A549 (cell line): ENCODE data around the gene RYR3. TPM values are rescaled to one million over a fixed set of nuclear protein-coding genes. Genes with fewer than 3 reads are reported as not detected.

Source experiments
- ATAC-seq, 2 experiments: fragments of 200-7000 bp in 1 of 2; fragments of >200 bp in 1 of 2; cut with Nextera tagmentation in 1 of 2; cut with Tn5 transposase in 1 of 2; 3 replicates each; pipeline versions ENCODE4 v1.8.0 to v1.9.1; 2018 to 2020; ENCODE audit warnings: mild to moderate bottlenecking in 1 of 2, moderate library complexity in 1 of 2
- CTCF ChIA-PET: fragments of 300-600 bp; sonication (Branson Sonifier 250); formaldehyde crosslinking; extraction: SDS; loops from one replicate; lab custom pipeline; 2021; ENCODE audit warnings: antibody characterized with exemption, inconsistent platforms; lab: Yijun Ruan, JAX
- POLR2A ChIA-PET: fragments of 350-600 bp; formaldehyde crosslinking; extraction: SDS; loops from one replicate; lab custom pipeline; 2021; ENCODE audit warnings: antibody characterized with exemption, inconsistent platforms; lab: Yijun Ruan, JAX
- DNase-seq, 2 experiments: peaks; one replicate each; pipeline versions ENCODE4 v3.0.0 to v3.0.0-alpha.2; 2011 to 2016; ENCODE audit warnings: low read depth in 1 of 2, low spot score in 1 of 2
- FAIRE-seq: peaks from 2 replicates; lab custom pipeline; 2011; peaks lifted over from hg19 to GRCh38; lab: Jason Lieb, UNC
- H3K27ac ChIP-seq, 2 experiments: fragments of >200 bp; sonication (Bioruptor Twin); formaldehyde crosslinking; 3 replicates each; pipeline ENCODE4 v1.5.1; 2016 to 2017
- H3K4me1 ChIP-seq: fragments of >200 bp; sonication (Bioruptor Twin); formaldehyde crosslinking; 3 replicates; pipeline ENCODE4 v1.6.1; 2016
- H3K4me2 ChIP-seq: fragments of >200 bp; sonication (Bioruptor Twin); formaldehyde crosslinking; 3 replicates; pipeline ENCODE4 v1.6.1; 2016
- H3K4me3 ChIP-seq: fragments of >200 bp; sonication (Bioruptor Twin); formaldehyde crosslinking; 3 replicates; pipeline ENCODE4 v1.5.1; 2016
- H3K9me3 ChIP-seq: fragments of >200 bp; sonication (Bioruptor Twin); formaldehyde crosslinking; 3 replicates; pipeline ENCODE4 v1.6.1; 2016
- BHLHE40 ChIP-seq: IDR thresholded peaks from 2 replicates; pipeline ENCODE4 v1.6.1; 2012; ENCODE audit warnings: low read depth, low read length, inconsistent platforms
- CBX8 ChIP-seq: fragments of 200-600 bp; sonication (generic); IDR thresholded peaks from 2 replicates; pipeline ENCODE4 v1.6.1; 2016
- CEBPB ChIP-seq, 2 experiments: fragments of >200 bp in 1 of 2; sonication (Bioruptor Twin) in 1 of 2; formaldehyde crosslinking in 1 of 2; IDR thresholded peaks; 2 replicates each; pipeline ENCODE4 v1.6.1; 2012 to 2016
- CHD2 ChIP-seq: fragments of 150-350 bp; IDR thresholded peaks from 2 replicates; pipeline ENCODE4 v1.6.1; 2014; ENCODE audit warnings: low read length; ENCODE audit not compliant: partially characterized antibody
- ELK1 ChIP-seq: fragments of 150-350 bp; IDR thresholded peaks from 2 replicates; pipeline ENCODE4 v1.6.1; 2014; ENCODE audit warnings: low read depth, mild to moderate bottlenecking, low read length
- EP300 ChIP-seq, 2 experiments: fragments of >200 bp; sonication (Bioruptor Twin); formaldehyde crosslinking; IDR thresholded peaks; 2 replicates in 1 of 2; 3 replicates in 1 of 2; pipeline ENCODE4 v1.6.1; 2016 to 2017
- FOSB ChIP-seq: fragments of 250-450 bp; sonication (Bioruptor Pico); IDR thresholded peaks from 2 replicates; pipeline ENCODE4 v1.5.0; 2020; ENCODE audit warnings: mild to moderate bottlenecking, moderate library complexity
- FOSL2 ChIP-seq, 2 experiments: fragments of 450-650 bp in 1 of 2; fragments of >200 bp in 1 of 2; sonication (Bioruptor Twin) in 1 of 2; formaldehyde crosslinking; IDR thresholded peaks; 2 replicates each; pipeline versions ENCODE4 v1.5.0 to v1.6.1; 2016 to 2020; ENCODE audit warnings: mild to moderate bottlenecking in 1 of 2, moderate library complexity in 1 of 2
- FOXS1 ChIP-seq: fragments of 250-450 bp; sonication (Bioruptor Pico); IDR thresholded peaks from 2 replicates; pipeline ENCODE4 v1.5.0; 2020; ENCODE audit warnings: mild to moderate bottlenecking, moderate library complexity
- GATA3 ChIP-seq: IDR thresholded peaks from 2 replicates; pipeline ENCODE4 v1.6.1; 2012; ENCODE audit warnings: borderline replicate concordance
- HES2 ChIP-seq: fragments of >200 bp; sonication (Bioruptor Twin); formaldehyde crosslinking; IDR thresholded peaks from 2 replicates; pipeline ENCODE4 v1.6.1; 2016
- HOXA7 ChIP-seq: fragments of 250-450 bp; sonication (Bioruptor Pico); IDR thresholded peaks from 2 replicates; pipeline ENCODE4 v1.5.0; 2020; ENCODE audit warnings: mild to moderate bottlenecking, moderate library complexity
- HOXB13 ChIP-seq: fragments of 250-450 bp; sonication (Bioruptor Pico); IDR thresholded peaks from 2 replicates; pipeline ENCODE4 v1.5.0; 2020; ENCODE audit warnings: low read depth, mild to moderate bottlenecking, moderate library complexity
- JUN ChIP-seq, 2 experiments: fragments of >200 bp; sonication (Bioruptor Twin); formaldehyde crosslinking; IDR thresholded peaks; 2 replicates in 1 of 2; 3 replicates in 1 of 2; pipeline ENCODE4 v1.6.1; 2016 to 2017
- JUNB ChIP-seq: fragments of >200 bp; sonication (Bioruptor Twin); formaldehyde crosslinking; IDR thresholded peaks from 2 replicates; pipeline ENCODE4 v1.6.1; 2016
- MAX ChIP-seq: IDR thresholded peaks from 2 replicates; pipeline ENCODE4 v1.6.1; 2012
- MAZ ChIP-seq: fragments of 150-350 bp; IDR thresholded peaks from 2 replicates; pipeline ENCODE4 v1.6.1; 2014; ENCODE audit warnings: antibody characterized with exemption, low read depth, low read length, borderline replicate concordance
- MYC ChIP-seq: IDR thresholded peaks from 2 replicates; pipeline ENCODE4 v1.6.1; 2012; ENCODE audit warnings: mild to moderate bottlenecking, inconsistent platforms, low read length, improper control_type of control experiment, borderline replicate concordance
- NFE2L2 ChIP-seq: fragments of 150-350 bp; conservative IDR thresholded peaks from 2 replicates; pipeline ENCODE4 v1.6.1; 2014; ENCODE audit warnings: low read length
- PHF8 ChIP-seq: fragments of 200-600 bp; sonication (generic); IDR thresholded peaks from 2 replicates; pipeline ENCODE4 v1.6.1; 2016; ENCODE audit warnings: low read depth, mild to moderate bottlenecking, antibody characterized with exemption, moderate library complexity, borderline replicate concordance
- POLR2AphosphoS2 ChIP-seq: conservative IDR thresholded peaks from 2 replicates; pipeline ENCODE4 v1.6.1; 2012; ENCODE audit warnings: low read length, improper control_type of control experiment, inconsistent platforms
- RAD21 ChIP-seq, 2 experiments: fragments of >200 bp in 1 of 2; sonication (Bioruptor Twin) in 1 of 2; formaldehyde crosslinking in 1 of 2; IDR thresholded peaks in 1 of 2; conservative IDR thresholded peaks in 1 of 2; 2 replicates in 1 of 2; 3 replicates in 1 of 2; pipeline ENCODE4 v1.6.1; 2012 to 2018; ENCODE audit warnings: inconsistent platforms in 1 of 2
- RARB ChIP-seq: fragments of 250-450 bp; sonication (Bioruptor Pico); IDR thresholded peaks from 2 replicates; pipeline ENCODE4 v1.8.0; 2021; ENCODE audit warnings: mild to moderate bottlenecking, moderate library complexity
- RNF2 ChIP-seq: fragments of 200-600 bp; sonication (generic); IDR thresholded peaks from 2 replicates; pipeline ENCODE4 v1.6.1; 2016; ENCODE audit warnings: low read depth, mild to moderate bottlenecking, antibody characterized with exemption, moderate library complexity, borderline replicate concordance
- SREBF2 ChIP-seq: fragments of 450-650 bp; IDR thresholded peaks from 2 replicates; pipeline ENCODE4 v1.6.1; 2014; ENCODE audit warnings: mild to moderate bottlenecking, moderate library complexity
- ZC3H11A ChIP-seq: fragments of 450-650 bp; IDR thresholded peaks from 2 replicates; pipeline ENCODE4 v1.6.1; 2014; ENCODE audit warnings: antibody characterized with exemption, mild to moderate bottlenecking
- WGBS: methylation state at CpG from one replicate; pipeline ENCODE4 v1.1.6; 2017; ENCODE audit errors: missing lambda C conversion rate; 5-methylcytosine and 5-hydroxymethylcytosine counted together
- polyA plus RNA-seq, 4 experiments: library from polyadenylated mRNA; depleted of rRNA in 3 of 4; stranded (reverse); fragments of >200 nt; fragmentation: RNase III in 1 of 4; extraction: RNeasy Plus Mini Kit Qiagen cat#74134 plus additional on column Dnase treatment in 1 of 4; gene quantifications; 2 replicates in 3 of 4; 3 replicates in 1 of 4; pipeline ENCODE4 v1.2.3, GENCODE V29; 2011 to 2017
- TF ChIP-seq, protein P1 (sequence below): IDR thresholded peaks from 2 replicates; pipeline ENCODE4 v1.6.1; 2012; ENCODE audit warnings: low read depth, borderline replicate concordance

RYR3 gene
- polyA plus RNA-seq, 2 of the 4 experiments (the other 2 are of a cell fraction): 0.03 TPM; not detected in 1

- 26% methylated on average over 7 of the region's 7 CpGs for WGBS
- DNase-seq (no peak), ATAC-seq (peak in 1 of 2 experiments; percentile 58; a peak in 1 of 6 replicates), FAIRE-seq (no peak)
- no peak overlapping the region for H3K4me3 ChIP-seq
- POLR2A ChIA-PET: no interaction called here
- H3K4me1 ChIP-seq: no peaks in the 10 kb centered on the region
- no peak overlapping the region for H3K27ac ChIP-seq
- CTCF ChIA-PET: interaction anchor here (0.9 to 1.0 kb wide), 2 partner anchors 21 to 77 kb away, joined by 3 to 9 read pairs; no protein-coding TSS in a partner anchor
- TF ChIP-seq RAD21 (conservative IDR thresholded peaks at IDR 0.05 in 1 of 2, IDR thresholded peaks at IDR 0.05 in 1 of 2) (peak in 1 of 2 experiments; percentile 17; a peak in 1 of 5 replicates), GATA3 (no peak)
- 0 out of 3 replicates have a peak, but pooled peaks cover 6% of the 10 kb centered on the region for H3K9me3 ChIP-seq
- H3K4me2 ChIP-seq: no peak overlapping the region
Measured at GRCh38 chr15:33623010-33623409, 312.2 kb downstream of the RYR3 start.

DNA sequence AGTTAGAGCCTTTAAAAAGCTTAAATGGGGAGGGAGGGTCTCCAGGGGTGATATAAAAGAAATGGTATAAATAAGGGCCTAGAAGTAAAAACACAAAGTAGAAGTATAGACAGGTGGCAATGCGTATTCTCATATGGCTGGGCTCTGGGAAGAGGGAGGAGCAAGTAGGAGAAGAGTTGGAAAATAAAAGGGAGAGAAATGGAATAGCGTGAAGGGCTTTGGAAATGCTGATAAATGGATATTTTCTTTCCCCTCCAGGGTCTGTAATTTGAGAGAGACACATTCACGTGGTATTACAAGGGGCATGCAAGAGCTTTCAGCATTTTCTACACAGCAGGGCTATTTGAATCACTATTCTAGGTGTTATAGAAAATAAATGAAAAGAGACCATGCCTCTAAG is 313.7 kb downstream of the RYR3 start:
- CTCF ChIA-PET: no interaction called here
- ATAC-seq (no peak), FAIRE-seq (no peak), DNase-seq (no peak)
- H3K4me2 ChIP-seq: no peak overlapping the region
- 0 out of 3 replicates have a peak, but pooled peaks cover 6% of the 10 kb centered on the region for H3K9me3 ChIP-seq
- POLR2A ChIA-PET: no interaction called here
- H3K4me3 ChIP-seq: no peak overlapping the region
- TF ChIP-seq HES2: no peak
- TF ChIP-seq ZC3H11A: no peak
- no peak for TF ChIP-seq ELK1
- no peaks in the 10 kb centered on the region for H3K4me1 ChIP-seq
- 9% methylated on average over 3 of the region's 3 CpGs for WGBS
- no peak overlapping the region for H3K27ac ChIP-seq

- CTCF ChIA-PET: no interaction called here
- peak; percentile 89 for FAIRE-seq
Measured at GRCh38 chr15:33629647-33630046, 318.9 kb downstream of the RYR3 start.

DNA sequence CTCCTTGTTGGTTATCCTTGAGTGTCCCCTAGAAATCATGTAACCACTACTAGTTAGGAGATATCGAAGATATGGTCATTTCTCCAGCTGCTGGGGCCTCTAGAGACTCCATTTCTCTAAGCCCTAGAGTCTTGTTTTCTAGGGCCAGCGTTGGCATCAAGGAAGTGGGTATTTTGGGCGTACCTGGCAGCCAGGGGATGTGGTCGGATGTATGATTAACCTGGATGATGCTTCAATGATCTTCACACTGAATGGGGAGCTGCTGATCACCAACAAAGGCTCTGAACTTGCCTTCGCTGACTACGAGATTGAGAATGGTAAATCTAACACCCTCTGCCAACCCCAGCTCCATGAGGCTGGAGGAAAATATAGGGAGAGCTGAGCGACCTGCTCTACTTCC is 325.5 kb downstream of the RYR3 start:
- CTCF ChIA-PET: interaction anchor here (0.8 to 2.0 kb wide), 8 partner anchors 8 to 65 kb away, joined by 3 to 8 read pairs (median 4); no protein-coding TSS in a partner anchor
- 2% methylated on average over 7 of the region's 7 CpGs for WGBS

More at GRCh38 chr15:33629647-33630046, 318.9 kb downstream of the RYR3 start:
- H3K9me3 ChIP-seq: 0 out of 3 replicates have a peak, but pooled peaks cover 9% of the 10 kb centered on the region
- TF ChIP-seq MAZ (no peak), POLR2AphosphoS2 (no peak), RARB (no peak), FOSB (no peak), CHD2 (no peak), CBX8 (no peak), FOSL2 (IDR thresholded peaks at IDR 0.05) (no peak), FOSL2 (CRISPR knock-in tag; IDR thresholded peaks at IDR 0.05) (no peak)
- H3K4me1 ChIP-seq: no peaks in the 10 kb centered on the region
- POLR2A ChIA-PET: no interaction called here
- no peak overlapping the region for H3K4me2 ChIP-seq
- WGBS: 3% methylated on average over 4 of the region's 4 CpGs
- ATAC-seq (no peak), DNase-seq (no peak)
- no peak overlapping the region for H3K27ac ChIP-seq
- no peak overlapping the region for H3K4me3 ChIP-seq

More for the DNA sequence above, 325.5 kb downstream of the RYR3 start:
- Histone ChIP-seq H3K27ac (no peak overlapping the region), H3K4me2 (no peak overlapping the region), H3K4me3 (no peak overlapping the region), H3K9me3 (peaks cover 8% of the 10 kb centered on the region; the same call in 1 of the 3 replicates), H3K4me1 (no peaks in the 10 kb centered on the region)
- POLR2A ChIA-PET: no interaction called here
- ATAC-seq (no peak), DNase-seq (no peak), FAIRE-seq (no peak)
- no peak for TF ChIP-seq CEBPB (IDR thresholded peaks at IDR 0.05)
- no peak for TF ChIP-seq HES2
- no peak for TF ChIP-seq CBX8
- no peak for TF ChIP-seq FOXS1
- TF ChIP-seq MYC: no peak
- TF ChIP-seq HOXA7 (CRISPR knock-in tag): no peak
- no peak for TF ChIP-seq NFE2L2
- no peak for TF ChIP-seq SREBF2
- no peak for TF ChIP-seq RNF2
- no peak for TF ChIP-seq BHLHE40
- TF ChIP-seq GATA3: no peak
- TF ChIP-seq FOSB: no peak
- no peak for TF ChIP-seq HOXB13
- no peak for TF ChIP-seq JUNB
- no peak for TF ChIP-seq EP300 (IDR thresholded peaks at IDR 0.05)
- TF ChIP-seq, protein P1, sequence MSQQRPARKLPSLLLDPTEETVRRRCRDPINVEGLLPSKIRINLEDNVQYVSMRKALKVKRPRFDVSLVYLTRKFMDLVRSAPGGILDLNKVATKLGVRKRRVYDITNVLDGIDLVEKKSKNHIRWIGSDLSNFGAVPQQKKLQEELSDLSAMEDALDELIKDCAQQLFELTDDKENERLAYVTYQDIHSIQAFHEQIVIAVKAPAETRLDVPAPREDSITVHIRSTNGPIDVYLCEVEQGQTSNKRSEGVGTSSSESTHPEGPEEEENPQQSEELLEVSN: no peak
- no peak for TF ChIP-seq MAX
- TF ChIP-seq JUN (IDR thresholded peaks at IDR 0.05): no peak
- TF ChIP-seq PHF8: no peak
